AG04450 (cell line): Measurements from ENCODE around the gene CENPP. TPM values are rescaled to one million over a fixed set of nuclear protein-coding genes. Genes with fewer than 3 reads are reported as not detected.

Experiments
- CTCF ChIA-PET: fragments of 300-600, 350-600 bp; formaldehyde crosslinking; extraction: SDS; loops from one replicate; lab custom pipeline; 2022; ENCODE audit warnings: antibody characterized with exemption, inconsistent platforms; lab: Charles Lee
- POLR2A ChIA-PET: fragments of 350-600 bp; formaldehyde crosslinking; extraction: SDS; loops from one replicate; lab custom pipeline; 2021; ENCODE audit warnings: antibody characterized with exemption, inconsistent platforms; lab: Yijun Ruan, JAX
- DNase-seq: peaks from one replicate; pipeline ENCODE4 v3.0.0-alpha.2; 2011; ENCODE audit warnings: low read depth, low spot score
- H3K27ac ChIP-seq: one replicate; pipeline ENCODE4 v1.5.1; 2012; ENCODE audit warnings: low read depth, low read length, control low read depth
- H3K27me3 ChIP-seq: one replicate; pipeline ENCODE4 v1.6.0; 2012; ENCODE audit warnings: low read length; ENCODE audit not compliant: control insufficient read depth, insufficient read depth
- H3K4me3 ChIP-seq: 2 replicates; pipeline ENCODE4 v1.5.1; 2011; ENCODE audit warnings: mild to moderate bottlenecking, low read depth, low read length, control low read depth
- H3K9me3 ChIP-seq: 2 replicates; pipeline ENCODE4 v1.5.1; 2012; ENCODE audit warnings: low read length; ENCODE audit not compliant: control insufficient read depth, insufficient read depth
- polyA plus RNA-seq: library from polyadenylated mRNA; depleted of rRNA; stranded (reverse); fragments of >200 nt; gene quantifications from 2 replicates; pipeline ENCODE4 v1.2.3, GENCODE V29; 2011
- TF ChIP-seq, protein P1 (sequence below): IDR thresholded peaks from 2 replicates; pipeline ENCODE4 v1.5.1; 2011; ENCODE audit warnings: low read depth, low read length, control low read depth, inconsistent platforms

CENPP gene
- polyA plus RNA-seq, 1 experiment = 4.4 TPM

DNA sequence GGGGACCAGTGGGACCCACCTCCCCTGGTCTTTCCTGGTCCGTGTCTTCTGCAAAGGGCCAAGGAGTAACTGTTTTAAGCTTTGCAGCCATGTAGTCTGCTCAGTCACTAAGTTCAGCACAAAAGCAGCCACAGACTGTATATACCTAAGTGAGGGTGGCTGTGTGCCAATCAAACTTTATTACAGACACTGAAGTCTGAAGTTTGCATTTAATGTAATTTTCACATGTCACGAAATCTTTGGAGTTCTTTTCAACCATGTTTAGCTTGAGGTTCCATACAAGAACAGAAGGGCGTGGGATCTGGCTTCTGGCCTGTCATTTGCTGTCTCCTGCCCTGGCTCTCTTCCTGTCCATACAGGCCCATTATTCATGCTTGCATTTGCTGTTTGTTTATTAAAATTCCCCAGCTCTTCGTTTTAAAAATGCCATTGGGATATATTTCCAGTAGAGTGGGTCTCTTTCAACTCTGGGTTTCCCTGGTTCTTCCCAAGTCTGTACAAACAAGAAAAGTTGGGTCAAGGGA lies 274.2 kb downstream of the CENPP start:
- H3K27ac ChIP-seq = no peak overlapping the region

DNA sequence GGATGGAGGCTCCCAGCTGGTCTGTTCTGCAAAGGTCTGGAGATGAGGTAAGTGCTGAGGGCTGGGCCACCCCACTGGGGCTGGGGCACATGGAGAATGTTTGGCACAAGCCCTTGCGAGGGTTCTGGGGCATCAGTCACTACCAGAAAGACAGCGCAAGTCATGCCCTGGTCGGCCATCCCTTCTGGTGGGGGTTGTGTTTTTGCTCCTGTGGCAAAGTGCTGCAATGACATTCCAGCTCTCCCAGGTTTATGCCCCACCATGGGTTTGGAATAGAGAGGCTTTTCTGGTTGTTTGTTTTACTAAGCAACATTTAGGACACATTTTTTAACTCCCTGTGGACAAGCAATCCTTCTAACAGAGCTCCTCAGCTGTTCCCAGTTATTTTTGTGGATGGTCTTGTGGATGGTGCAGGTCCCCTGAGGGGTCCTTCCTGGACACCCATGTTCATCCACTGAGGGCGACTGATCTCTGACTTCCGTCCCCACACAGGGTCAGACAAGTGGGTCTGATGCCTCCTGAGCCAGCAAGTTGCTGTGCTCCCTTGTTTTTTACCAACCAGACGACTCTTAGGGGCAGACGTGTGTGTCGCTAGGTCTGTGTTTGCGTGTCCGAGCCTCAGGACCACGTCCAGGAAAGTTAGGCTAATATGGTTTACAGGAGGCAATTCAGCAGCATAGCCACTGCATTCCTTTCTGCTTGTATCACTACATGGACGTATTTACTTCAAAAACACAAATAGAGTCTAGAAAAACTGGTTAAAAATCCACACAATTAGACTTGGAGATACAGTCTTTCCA lies 274.9 kb downstream of the CENPP start:
- H3K27me3 ChIP-seq = no peaks in the 10 kb centered on the region
- TF ChIP-seq, protein P1, sequence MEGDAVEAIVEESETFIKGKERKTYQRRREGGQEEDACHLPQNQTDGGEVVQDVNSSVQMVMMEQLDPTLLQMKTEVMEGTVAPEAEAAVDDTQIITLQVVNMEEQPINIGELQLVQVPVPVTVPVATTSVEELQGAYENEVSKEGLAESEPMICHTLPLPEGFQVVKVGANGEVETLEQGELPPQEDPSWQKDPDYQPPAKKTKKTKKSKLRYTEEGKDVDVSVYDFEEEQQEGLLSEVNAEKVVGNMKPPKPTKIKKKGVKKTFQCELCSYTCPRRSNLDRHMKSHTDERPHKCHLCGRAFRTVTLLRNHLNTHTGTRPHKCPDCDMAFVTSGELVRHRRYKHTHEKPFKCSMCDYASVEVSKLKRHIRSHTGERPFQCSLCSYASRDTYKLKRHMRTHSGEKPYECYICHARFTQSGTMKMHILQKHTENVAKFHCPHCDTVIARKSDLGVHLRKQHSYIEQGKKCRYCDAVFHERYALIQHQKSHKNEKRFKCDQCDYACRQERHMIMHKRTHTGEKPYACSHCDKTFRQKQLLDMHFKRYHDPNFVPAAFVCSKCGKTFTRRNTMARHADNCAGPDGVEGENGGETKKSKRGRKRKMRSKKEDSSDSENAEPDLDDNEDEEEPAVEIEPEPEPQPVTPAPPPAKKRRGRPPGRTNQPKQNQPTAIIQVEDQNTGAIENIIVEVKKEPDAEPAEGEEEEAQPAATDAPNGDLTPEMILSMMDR = no peak
- ChIA-PET POLR2A (no interaction called here), CTCF (no interaction called here)
- peak overlapping the region; percentile 55 for H3K27ac ChIP-seq
- DNase-seq = peak; percentile 24
- no peak overlapping the region for H3K4me3 ChIP-seq
- H3K9me3 ChIP-seq = peaks cover 7% of the 10 kb centered on the region

More for the DNA sequence above, 274.2 kb downstream of the CENPP start:
- no peaks in the 10 kb centered on the region for H3K27me3 ChIP-seq
- peaks cover 6% of the 10 kb centered on the region for H3K9me3 ChIP-seq
- no peak for DNase-seq
- H3K4me3 ChIP-seq = no peak overlapping the region
- CTCF ChIA-PET = interaction anchor here (1.4 kb wide), 1 partner anchor 272 kb away, joined by 5 read pairs; no protein-coding TSS in a partner anchor
- TF ChIP-seq, protein P1 = no peak
- POLR2A ChIA-PET = no interaction called here

DNA sequence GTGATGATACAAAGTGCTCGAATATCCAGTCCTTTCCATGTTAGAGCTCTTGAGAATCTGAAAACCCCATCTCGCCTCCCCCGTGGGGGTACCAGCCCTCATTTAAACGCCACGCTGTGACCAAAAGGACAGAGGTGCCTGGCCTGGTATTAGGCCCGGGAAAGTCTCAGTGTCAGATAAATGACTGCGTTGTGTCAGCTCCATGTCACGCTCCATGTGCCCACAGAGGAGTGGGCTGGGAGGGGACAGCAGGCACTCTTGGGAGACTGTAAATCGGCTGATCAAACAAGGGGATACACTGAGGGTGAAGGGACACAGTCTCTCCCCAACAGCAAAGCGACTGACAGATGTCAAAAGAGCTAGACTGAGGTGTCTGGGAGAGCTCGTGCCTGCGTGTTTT lies 275.7 kb downstream of the CENPP start:
- H3K27me3 ChIP-seq = no peaks in the 10 kb centered on the region
- no peak overlapping the region for H3K27ac ChIP-seq
- TF ChIP-seq, protein P1 = no peak
- ChIA-PET POLR2A (no interaction called here), CTCF (interaction anchor here (0.6 kb wide), 1 partner anchor 86 kb away, joined by 3 read pairs; no protein-coding TSS in a partner anchor)
- H3K4me3 ChIP-seq = no peak overlapping the region
- peaks cover 7% of the 10 kb centered on the region for H3K9me3 ChIP-seq
- DNase-seq = no peak

DNA sequence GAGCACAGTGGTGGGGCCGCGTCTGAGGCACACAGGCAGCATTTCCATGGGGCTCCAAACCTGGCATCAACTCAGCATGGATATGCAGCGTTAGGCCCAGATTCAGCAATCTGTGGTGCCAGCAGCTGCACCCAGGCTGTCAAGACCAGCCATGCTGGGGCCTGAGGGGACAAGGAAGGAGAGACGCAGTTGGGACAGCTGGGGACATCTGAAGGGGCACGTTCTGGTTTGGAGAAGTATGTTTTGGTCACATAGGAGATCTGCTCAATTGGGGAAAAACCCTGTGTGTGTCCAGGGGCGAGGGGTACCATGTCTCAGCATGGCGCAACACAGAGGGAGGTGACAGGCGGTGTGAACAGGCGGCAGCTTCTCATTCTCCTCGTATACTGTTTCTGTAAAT lies 276.7 kb downstream of the CENPP start:
- H3K4me3 ChIP-seq = no peak overlapping the region
- no peaks in the 10 kb centered on the region for H3K27me3 ChIP-seq
- ChIA-PET CTCF (no interaction called here), POLR2A (no interaction called here)
- no peak overlapping the region for H3K27ac ChIP-seq
- DNase-seq = no peak
- H3K9me3 ChIP-seq = peaks cover 7% of the 10 kb centered on the region
- TF ChIP-seq, protein P1 = no peak

DNA sequence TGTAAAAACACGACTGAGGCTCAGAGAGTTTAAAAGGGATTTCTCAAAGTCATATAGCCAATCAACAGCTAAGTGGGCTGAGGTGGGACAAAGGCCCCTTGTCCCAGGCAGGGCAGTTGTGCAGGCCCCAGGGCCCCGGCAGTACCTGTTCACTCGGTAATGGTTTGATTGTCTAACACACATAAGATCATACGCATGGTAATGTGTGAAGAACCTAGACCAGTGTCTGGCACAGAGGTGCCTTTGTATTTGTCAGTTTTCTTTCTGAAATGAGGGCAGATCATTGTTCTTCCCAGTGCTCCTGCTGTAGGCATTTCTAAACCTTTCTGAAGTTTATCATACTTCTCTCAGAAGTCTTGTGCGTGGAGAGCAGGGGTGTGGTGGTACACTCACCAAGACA lies 277.3 kb downstream of the CENPP start:
- no peak for DNase-seq
- ChIA-PET CTCF (no interaction called here), POLR2A (no interaction called here)
- no peak overlapping the region for H3K27ac ChIP-seq
- H3K27me3 ChIP-seq = no peaks in the 10 kb centered on the region
- TF ChIP-seq, protein P1 = no peak
- H3K9me3 ChIP-seq = peaks cover 7% of the 10 kb centered on the region
- no peak overlapping the region for H3K4me3 ChIP-seq
